Fibroblast of lung (primary cell): ENCODE results near the gene TMEM60. TPM values are rescaled to one million over a fixed set of nuclear protein-coding genes. Genes with fewer than 3 reads are reported as not detected.

Source experiments
- DNase-seq, 2 donors: peaks; one replicate each; pipeline versions ENCODE4 v3.0.0 to v3.0.0-alpha.2; 2010; ENCODE audit warnings: low read depth in 2 of 2
- H2AFZ ChIP-seq: 2 replicates; pipeline ENCODE4 v1.5.1; 2012; ENCODE audit warnings: low read length, control low read depth, inconsistent platforms
- H3K27ac ChIP-seq: 2 replicates; pipeline ENCODE4 v1.5.1; 2011; ENCODE audit warnings: low read length, control low read depth; ENCODE audit not compliant: insufficient read depth
- H3K27me3 ChIP-seq: 2 replicates; pipeline ENCODE4 v1.5.1; 2011; ENCODE audit warnings: mild to moderate bottlenecking, low read length; ENCODE audit not compliant: control insufficient read depth, insufficient read depth
- H3K36me3 ChIP-seq: 2 replicates; pipeline ENCODE4 v1.5.1; 2011; ENCODE audit warnings: low read length; ENCODE audit not compliant: control insufficient read depth, insufficient read depth
- H3K4me1 ChIP-seq: 2 replicates; pipeline ENCODE4 v1.5.1; 2011; ENCODE audit warnings: low read length; ENCODE audit not compliant: control insufficient read depth, insufficient read depth; ENCODE audit errors: extremely low read depth
- H3K4me2 ChIP-seq: 2 replicates; pipeline ENCODE4 v1.5.1; 2011; ENCODE audit warnings: low read length, control low read depth; ENCODE audit not compliant: insufficient read depth; ENCODE audit errors: extremely low read depth
- H3K4me3 ChIP-seq, 4 experiments: fragments of 200-600 bp in 1 of 4; sonication (generic) in 1 of 4; replicated peaks in 1 of 4; 2 replicates each; pipeline ENCODE4 v1.5.1; 2011 to 2016; ENCODE audit warnings: low read length in 4 of 4, low read depth in 3 of 4, mild to moderate bottlenecking in 3 of 4, control low read depth in 2 of 4, inconsistent platforms in 1 of 4, mixed read lengths in 1 of 4; ENCODE audit not compliant: insufficient read depth in 1 of 4; ENCODE audit errors: control extremely low read depth in 1 of 4
- H3K79me2 ChIP-seq: 2 replicates; pipeline ENCODE4 v1.5.1; 2012; ENCODE audit warnings: mild to moderate bottlenecking, low read length, inconsistent platforms; ENCODE audit not compliant: control insufficient read depth, insufficient read depth
- H3K9ac ChIP-seq: 2 replicates; pipeline ENCODE4 v1.5.1; 2011; ENCODE audit warnings: mild to moderate bottlenecking, low read length, control low read depth; ENCODE audit not compliant: insufficient read depth
- H3K9me3 ChIP-seq: 2 replicates; pipeline ENCODE4 v1.5.1; 2012; ENCODE audit warnings: low read depth, low read length; ENCODE audit not compliant: control insufficient read depth, insufficient read depth
- H4K20me1 ChIP-seq: 2 replicates; pipeline ENCODE4 v1.5.1; 2011; ENCODE audit warnings: low read length; ENCODE audit not compliant: control insufficient read depth, insufficient read depth; ENCODE audit errors: extremely low read depth
- EZH2 ChIP-seq: IDR thresholded peaks from 2 replicates; pipeline ENCODE4 v1.5.1; 2012; ENCODE audit warnings: low read length, control low read depth, mild to moderate bottlenecking; ENCODE audit errors: missing control alignments
- polyA plus RNA-seq, 2 donors: library from polyadenylated mRNA; depleted of rRNA in 1 of 2; stranded (reverse) in 1 of 2; unstranded in 1 of 2; fragments of >200 nt; gene quantifications; 2 replicates each; pipeline ENCODE4 v1.2.1, GENCODE V29; 2011 to 2012; ENCODE audit warnings: missing spikeins in 1 of 2
- total RNA-seq: library from RNA; depleted of rRNA; stranded (reverse); fragments of >200 nt; gene quantifications from 2 replicates; pipeline ENCODE4 v1.2.1, GENCODE V29; 2014
- TF ChIP-seq, protein P1 (sequence below), 2 donors: IDR thresholded peaks in 1 of 2; conservative IDR thresholded peaks in 1 of 2; 1 replicate in 1 of 2; 2 replicates in 1 of 2; pipeline ENCODE4 v1.5.1; 2011 to 2012; ENCODE audit warnings: low read length in 2 of 2, control low read depth in 1 of 2, inconsistent platforms in 1 of 2, low read depth in 1 of 2, mild to moderate bottlenecking in 1 of 2

Gene TMEM60
- total and polyA plus RNA-seq, 2 donors (not counting 1 experiment from before 2014, with no cell fraction given), result 24.4 to 45.5 TPM

- H3K4me1 ChIP-seq, result no peaks in the 10 kb centered on the region
- no peak overlapping the region for H3K27ac ChIP-seq
- no peak for TF ChIP-seq EZH2
- TF ChIP-seq, protein P1, sequence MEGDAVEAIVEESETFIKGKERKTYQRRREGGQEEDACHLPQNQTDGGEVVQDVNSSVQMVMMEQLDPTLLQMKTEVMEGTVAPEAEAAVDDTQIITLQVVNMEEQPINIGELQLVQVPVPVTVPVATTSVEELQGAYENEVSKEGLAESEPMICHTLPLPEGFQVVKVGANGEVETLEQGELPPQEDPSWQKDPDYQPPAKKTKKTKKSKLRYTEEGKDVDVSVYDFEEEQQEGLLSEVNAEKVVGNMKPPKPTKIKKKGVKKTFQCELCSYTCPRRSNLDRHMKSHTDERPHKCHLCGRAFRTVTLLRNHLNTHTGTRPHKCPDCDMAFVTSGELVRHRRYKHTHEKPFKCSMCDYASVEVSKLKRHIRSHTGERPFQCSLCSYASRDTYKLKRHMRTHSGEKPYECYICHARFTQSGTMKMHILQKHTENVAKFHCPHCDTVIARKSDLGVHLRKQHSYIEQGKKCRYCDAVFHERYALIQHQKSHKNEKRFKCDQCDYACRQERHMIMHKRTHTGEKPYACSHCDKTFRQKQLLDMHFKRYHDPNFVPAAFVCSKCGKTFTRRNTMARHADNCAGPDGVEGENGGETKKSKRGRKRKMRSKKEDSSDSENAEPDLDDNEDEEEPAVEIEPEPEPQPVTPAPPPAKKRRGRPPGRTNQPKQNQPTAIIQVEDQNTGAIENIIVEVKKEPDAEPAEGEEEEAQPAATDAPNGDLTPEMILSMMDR (conservative IDR thresholded peaks at IDR 0.05 in 1 of 2, IDR thresholded peaks at IDR 0.05 in 1 of 2; ENCODE audit: low read depth in 1 of 2, low read length in 2 of 2), result no peak
- no peak for DNase-seq
- no peaks in the 10 kb centered on the region for H3K9me3 ChIP-seq
- no peak overlapping the region for H2AFZ ChIP-seq
- no peak overlapping the region for H3K4me2 ChIP-seq
- H3K79me2 ChIP-seq, result no peaks in the 10 kb centered on the region
- no peaks in the 10 kb centered on the region for H4K20me1 ChIP-seq
- H3K4me3 ChIP-seq, result no peak overlapping the region
- no peaks in the 10 kb centered on the region for H3K36me3 ChIP-seq
- no peaks in the 10 kb centered on the region for H3K27me3 ChIP-seq
- no peak overlapping the region for H3K9ac ChIP-seq
Measured at GRCh38 chr7:77766801-77767605, 31.2 kb downstream of the TMEM60 start.

- Histone ChIP-seq H3K27ac (no peak overlapping the region), H3K4me3 (no peak overlapping the region), H4K20me1 (no peaks in the 10 kb centered on the region), H2AFZ (no peak overlapping the region), H3K4me2 (no peak overlapping the region), H3K27me3 (no peaks in the 10 kb centered on the region), H3K79me2 (peaks cover 1% of the 10 kb centered on the region), H3K9me3 (no peaks in the 10 kb centered on the region), H3K36me3 (no peaks in the 10 kb centered on the region), H3K9ac (no peak overlapping the region), H3K4me1 (no peaks in the 10 kb centered on the region)
- TF ChIP-seq, protein P1 (conservative IDR thresholded peaks at IDR 0.05 in 1 of 2, IDR thresholded peaks at IDR 0.05 in 1 of 2; ENCODE audit: low read depth in 1 of 2, low read length in 2 of 2), result no peak
- TF ChIP-seq EZH2, result no peak
- peak; percentile 26 to 51 for DNase-seq
Measured at GRCh38 chr7:77765906-77766800, 32.1 kb downstream of the TMEM60 start.

DNA sequence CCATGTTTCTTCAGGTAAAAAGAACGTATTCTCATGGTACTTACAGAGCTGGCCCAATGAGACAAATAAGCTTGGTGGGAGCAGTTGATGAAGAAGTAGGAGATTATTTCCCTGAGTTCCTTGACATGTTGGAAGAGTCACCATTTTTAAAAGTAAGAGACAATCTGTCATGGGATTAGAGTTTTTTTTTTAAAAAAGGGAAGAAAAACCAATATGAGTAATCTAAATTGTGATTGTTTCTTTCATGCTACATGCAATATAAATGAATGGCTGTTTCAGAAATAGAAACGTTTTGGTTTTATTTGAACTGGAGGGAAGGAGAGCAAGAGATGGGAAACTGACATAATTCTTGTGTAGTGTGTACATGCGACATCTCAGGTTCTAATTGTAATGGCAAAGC is 32.8 kb downstream of the TMEM60 start:
- Histone ChIP-seq H4K20me1 (no peaks in the 10 kb centered on the region), H3K4me3 (no peak overlapping the region), H3K9ac (no peak overlapping the region), H3K4me2 (no peak overlapping the region), H3K4me1 (no peaks in the 10 kb centered on the region), H3K36me3 (no peaks in the 10 kb centered on the region), H2AFZ (no peak overlapping the region), H3K9me3 (no peaks in the 10 kb centered on the region), H3K27me3 (no peaks in the 10 kb centered on the region), H3K79me2 (peaks cover 3% of the 10 kb centered on the region), H3K27ac (no peak overlapping the region)
- no peak for DNase-seq
- TF ChIP-seq EZH2, result no peak
- TF ChIP-seq, protein P1 (conservative IDR thresholded peaks at IDR 0.05 in 1 of 2, IDR thresholded peaks at IDR 0.05 in 1 of 2; ENCODE audit: low read depth in 1 of 2, low read length in 2 of 2), result no peak
